Left forelimb (tissue), 1 donor: ENCODE measurements around the gene PCARE.

ENCODE experiments used
- DNase-seq: peaks from one replicate; pipeline ENCODE4 v3.0.0-alpha.2; 2018; ENCODE audit warnings: low spot score

PCARE gene

DNA sequence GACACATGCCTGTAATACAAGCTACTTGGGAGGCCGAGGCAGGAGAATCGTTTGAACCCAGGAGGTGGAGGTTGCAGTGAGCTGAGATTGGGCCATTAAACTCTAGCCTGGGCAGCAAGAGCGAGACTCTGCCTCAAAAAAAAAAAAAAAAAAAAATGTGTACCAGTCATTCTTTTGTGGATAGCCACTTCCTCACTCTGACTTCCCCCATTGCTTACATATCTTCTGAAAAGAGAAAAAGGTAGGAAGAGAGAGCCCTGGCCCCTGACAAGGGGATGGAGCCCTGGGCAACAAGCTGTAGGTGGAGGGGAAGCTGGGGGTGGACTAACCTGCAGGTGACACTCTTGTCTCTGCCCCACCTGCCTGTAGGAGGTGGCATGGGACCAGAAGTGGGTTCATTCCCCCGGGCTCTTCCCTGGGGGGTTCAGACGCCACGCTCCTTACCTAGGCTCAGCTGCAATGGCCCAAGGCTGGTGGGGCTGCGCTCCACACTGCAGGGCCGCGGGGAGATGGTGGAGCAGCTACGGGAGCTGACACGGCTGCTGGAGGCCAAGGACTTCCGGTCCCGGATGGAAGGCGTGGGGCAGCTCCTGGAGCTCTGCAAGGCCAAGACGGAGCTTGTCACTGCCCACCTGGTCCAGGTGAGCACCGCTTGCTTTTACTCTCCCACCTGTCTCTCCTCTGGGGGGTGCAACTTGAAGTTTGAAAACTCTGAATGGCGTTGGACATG is 39.1 kb downstream of the PCARE start:
- no peak for DNase-seq

DNA sequence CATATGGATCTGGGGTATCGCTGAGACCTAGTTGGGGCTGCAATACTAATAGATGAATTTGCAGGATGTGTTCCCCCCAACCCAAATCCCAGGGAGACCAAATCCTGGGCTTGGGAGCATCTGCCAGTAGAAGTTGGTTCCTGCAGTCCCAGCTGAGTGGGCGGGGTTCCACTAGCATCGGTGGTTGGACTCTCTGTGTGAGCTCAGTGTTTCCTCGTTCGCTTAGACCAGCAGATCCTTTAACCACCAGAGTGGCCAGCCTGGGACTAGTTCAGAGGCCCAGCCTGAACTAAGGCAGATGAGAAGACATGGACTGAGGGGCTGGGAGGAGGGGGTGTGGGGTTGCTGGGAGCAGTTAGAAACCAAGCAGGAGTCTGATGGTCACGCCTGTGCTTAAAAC is 40.7 kb downstream of the PCARE start:
- no peak for DNase-seq

- no peak for DNase-seq
Observed at GRCh38 chr2:29033172-29033571, 41.2 kb downstream of the PCARE start.

GRCh38 chr2:29032189-29032588 is 42.1 kb downstream of the PCARE start:
- DNase-seq = no peak

DNA sequence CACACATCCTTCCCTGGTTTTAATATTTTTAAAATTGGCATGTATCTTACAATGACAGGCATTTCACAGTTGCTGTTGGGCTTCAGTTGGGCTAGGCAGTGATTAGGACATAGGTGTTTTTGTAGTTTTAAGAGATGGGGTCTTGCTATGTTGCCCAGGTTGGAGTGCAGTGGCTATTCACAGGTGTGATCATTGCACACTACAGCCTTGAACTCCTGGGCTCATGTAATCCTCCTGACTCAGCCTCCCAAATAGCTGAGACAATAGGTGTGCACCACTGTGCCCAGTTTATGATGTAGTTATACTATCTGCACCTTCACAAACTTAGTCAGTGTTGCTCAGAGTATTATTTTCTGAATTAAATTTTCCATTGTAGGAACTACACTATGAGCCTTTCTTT is 43.3 kb downstream of the PCARE start:
- DNase-seq = no peak

- DNase-seq = no peak
Observed at GRCh38 chr2:29025711-29026110, 48.6 kb downstream of the PCARE start.

- DNase-seq = no peak
Observed at GRCh38 chr2:29024882-29025430, 49.4 kb downstream of the PCARE start.

GRCh38 chr2:29023188-29023587 is 51.1 kb downstream of the PCARE start:
- DNase-seq = no peak

DNA sequence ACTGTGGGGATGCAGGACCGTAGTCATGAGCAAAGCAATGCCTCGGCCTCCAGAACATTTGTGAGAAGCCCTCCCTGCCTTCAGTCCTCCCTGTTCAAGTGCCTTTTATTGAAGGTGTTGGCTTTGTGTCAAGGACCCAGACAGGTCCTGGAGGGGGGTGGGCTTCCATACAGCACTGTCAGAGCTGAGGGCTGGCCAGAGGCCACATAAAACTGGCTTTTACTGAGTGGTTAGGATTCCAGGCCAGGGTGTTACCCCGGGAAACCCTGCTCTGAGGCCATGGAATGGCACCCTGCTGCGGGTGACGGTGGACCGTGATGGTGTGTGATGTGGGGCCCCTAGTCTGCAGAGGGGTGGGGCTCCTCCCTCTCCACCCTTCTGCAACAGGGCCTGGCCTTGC is 51.6 kb downstream of the PCARE start:
- DNase-seq = no peak

- DNase-seq = no peak
Observed at GRCh38 chr2:29021886-29022285, 52.4 kb downstream of the PCARE start.

GRCh38 chr2:29017716-29018435 is 56.4 kb downstream of the PCARE start:
- DNase-seq = no peak

DNA sequence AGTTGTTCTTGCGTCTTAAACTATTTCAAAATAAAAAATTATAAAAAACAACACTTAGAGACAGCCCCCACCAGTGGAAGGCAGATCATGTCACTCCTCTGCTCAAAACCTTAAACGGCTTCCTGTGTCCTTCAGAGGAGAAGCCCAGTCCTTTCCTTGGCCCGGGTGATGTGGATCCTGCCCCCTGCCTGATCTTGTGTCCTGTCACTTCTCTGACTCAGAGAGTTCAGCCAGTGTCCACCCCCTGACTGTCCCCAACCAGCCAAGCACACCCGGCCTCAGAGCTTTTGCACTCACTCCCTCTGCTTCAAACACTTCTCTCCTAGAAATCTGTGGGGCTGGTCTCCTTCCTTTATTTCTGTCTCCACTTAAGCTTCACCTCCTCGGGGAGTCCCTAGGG is 57.8 kb downstream of the PCARE start:
- DNase-seq = no peak

DNA sequence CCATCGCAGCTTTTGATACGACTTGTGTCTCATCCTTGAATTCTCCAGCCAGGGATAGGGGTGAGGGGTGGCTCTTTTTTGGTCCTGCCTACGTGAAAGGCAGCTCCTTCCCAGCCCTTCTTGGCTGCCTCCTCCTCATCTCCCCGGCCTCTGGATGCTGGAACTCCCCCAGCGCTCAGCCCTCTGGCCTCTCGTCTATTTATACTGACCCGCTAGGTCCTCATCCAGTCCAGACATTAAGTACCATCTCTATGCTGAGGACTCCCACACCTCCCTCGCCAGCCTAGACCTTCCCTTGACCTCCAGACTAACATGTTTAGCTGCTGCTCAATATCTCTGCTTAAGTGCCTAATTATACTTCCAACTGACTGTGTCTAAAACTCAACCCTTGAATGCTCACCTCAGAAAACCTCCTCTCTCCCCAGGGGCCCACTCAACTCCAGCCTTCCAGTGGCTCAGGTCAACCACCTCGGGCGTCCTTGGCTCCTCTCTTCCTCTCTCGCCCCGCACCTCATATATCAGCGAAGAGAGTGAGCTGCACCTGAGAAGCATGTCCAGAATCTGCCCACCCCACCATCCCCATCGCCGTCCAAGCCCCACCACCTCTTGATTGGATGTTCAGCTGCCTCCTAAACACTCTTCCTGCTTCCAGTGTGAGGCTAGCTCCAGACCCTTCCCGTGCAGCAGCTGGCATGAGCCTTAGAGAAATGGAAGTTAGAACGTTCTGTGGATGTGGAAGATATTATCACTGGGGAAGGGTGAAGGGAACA is 58.4 kb downstream of the PCARE start:
- DNase-seq = no peak

DNA sequence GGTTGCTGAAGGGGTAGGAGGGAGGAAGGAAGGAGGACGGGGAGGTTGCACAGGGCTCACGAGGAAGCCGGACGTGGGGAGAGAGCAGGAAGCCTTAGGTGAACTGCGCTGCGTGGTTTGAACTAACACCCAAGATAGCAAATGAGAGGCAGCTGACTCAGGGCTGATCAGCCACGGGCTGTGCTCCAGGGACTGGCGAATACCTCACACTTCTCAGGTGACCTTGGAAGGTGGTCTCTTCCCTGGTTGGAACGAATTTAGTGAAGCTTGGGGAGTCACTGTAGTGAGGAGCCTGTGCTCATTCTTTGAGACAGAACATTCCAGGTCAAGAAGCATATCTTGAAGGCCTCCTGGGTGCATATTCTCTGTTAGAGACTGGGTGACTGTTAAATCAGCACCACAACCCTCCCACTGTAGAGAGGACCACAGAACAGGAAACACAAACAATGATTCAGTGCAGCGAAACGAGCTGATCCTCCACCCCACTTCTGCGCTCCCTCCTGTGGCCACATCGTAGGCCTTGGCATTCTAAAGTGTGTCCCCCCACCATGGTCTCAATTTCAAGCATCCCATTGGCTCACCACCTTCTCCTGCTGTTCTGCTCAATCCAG is 59.4 kb downstream of the PCARE start:
- DNase-seq = no peak

- no peak for DNase-seq
Observed at GRCh38 chr2:29014331-29014730, 60.0 kb downstream of the PCARE start.

- DNase-seq = no peak
Observed at GRCh38 chr2:29013057-29013780, 61.1 kb downstream of the PCARE start.

- peak; percentile 76 for DNase-seq
Observed at GRCh38 chr2:29012211-29012681, 62.1 kb downstream of the PCARE start.
